Astrocyte of the cerebellum (primary cell): Measurements from ENCODE around the gene PALM.
"Not testable (repeated sequence)": the region's sequence is repeated elsewhere in the genome, so short reads cannot be mapped to it uniquely, and the experiment has no call there.

Source experiments
- DNase-seq: peaks from one replicate; pipeline ENCODE4 v3.0.0-alpha.2; 2011; ENCODE audit warnings: low read depth
- H3K4me3 ChIP-seq: 2 replicates; pipeline ENCODE4 v1.5.1; 2011; ENCODE audit warnings: mild to moderate bottlenecking, low read depth, low read length, moderate library complexity
- CTCF ChIP-seq: IDR thresholded peaks from 2 replicates; pipeline ENCODE4 v1.5.1; 2012; ENCODE audit warnings: low read length, low read depth, moderate library complexity, mild to moderate bottlenecking; ENCODE audit errors: missing control alignments
- in situ Hi-C: cut with HindIII; loops from 2 replicates; pipeline ENCODE4 v1.10.0; 2017; ENCODE audit warnings: low sequenced_read_pairs

The PALM gene

GRCh38 chr19:722553-723101, 13.9 kb downstream of the PALM start:
- TF ChIP-seq CTCF = no peak
- in situ Hi-C loops = no loop called here
- H3K4me3 ChIP-seq = no peak overlapping the region
- no peak for DNase-seq

- DNase-seq = no peak
- in situ Hi-C loops = no loop called here
- no peak for TF ChIP-seq CTCF
- H3K4me3 ChIP-seq = no peak overlapping the region
Observed at GRCh38 chr19:723247-723646, 14.5 kb downstream of the PALM start.

GRCh38 chr19:723714-724113, 15.0 kb downstream of the PALM start:
- in situ Hi-C loops = no loop called here

GRCh38 chr19:725461-726089, 16.8 kb downstream of the PALM start:
- no peak for DNase-seq
- in situ Hi-C loops = no loop called here
- no peak for TF ChIP-seq CTCF
- H3K4me3 ChIP-seq = no peak overlapping the region

More at GRCh38 chr19:723714-724113, 15.0 kb downstream of the PALM start:
- no peak overlapping the region for H3K4me3 ChIP-seq
- no peak for TF ChIP-seq CTCF
- no peak for DNase-seq

GRCh38 chr19:726993-727956, 18.5 kb downstream of the PALM start:
- in situ Hi-C loops = no loop called here
- H3K4me3 ChIP-seq = no peak overlapping the region
- DNase-seq = no peak
- TF ChIP-seq CTCF = no peak

- no peak for TF ChIP-seq CTCF
- no peak overlapping the region for H3K4me3 ChIP-seq
- in situ Hi-C loops = no loop called here
- DNase-seq = no peak
Observed at GRCh38 chr19:728011-728410, 19.3 kb downstream of the PALM start.

- in situ Hi-C loops, H3K4me3 ChIP-seq, DNase-seq: not testable (repeated sequence)
Observed at GRCh38 chr19:729564-729963, 20.8 kb downstream of the PALM start.
